A673 (cell line): ENCODE measurements around the gene TUBB3. TPM values are rescaled to one million over a fixed set of nuclear protein-coding genes. Genes with fewer than 3 reads are reported as not detected.

Source experiments
- BruUV-seq: library from RNA; stranded (reverse); fragments of 400-500 nt; replicated peaks from 2 replicates; lab custom pipeline; 2021; lab: Mats Ljungman, UMichigan
- CTCF ChIA-PET: fragments of 300-600 bp; sonication (Branson Sonifier 250); formaldehyde crosslinking; loops from one replicate; lab custom pipeline; 2022; ENCODE audit warnings: antibody characterized with exemption; lab: Charles Lee
- POLR2A ChIA-PET: fragments of 300-600 bp; sonication (Branson Sonifier 250); formaldehyde crosslinking; loops from one replicate; lab custom pipeline; 2022; ENCODE audit warnings: antibody characterized with exemption; ENCODE audit not compliant: low non-redundant PET; lab: Charles Lee
- DNase-seq: peaks from one replicate; pipeline ENCODE4 v3.0.0-alpha.2; 2015; ENCODE audit warnings: low spot score
- H3K27ac ChIP-seq: fragments of 200-600 bp; sonication (generic); 2 replicates; pipeline ENCODE4 v1.5.1; 2016; ENCODE audit warnings: mixed run types, low read depth, mild to moderate bottlenecking, mixed read lengths, antibody characterized with exemption, low read length; ENCODE audit not compliant: poor library complexity, severe bottlenecking
- H3K27me3 ChIP-seq: fragments of 200-600 bp; sonication (generic); replicated peaks from 2 replicates; pipeline ENCODE4 v1.6.1; 2017; ENCODE audit warnings: mixed run types, low read depth, mild to moderate bottlenecking, mixed read lengths, antibody characterized with exemption, low read length; ENCODE audit not compliant: insufficient read depth, poor library complexity
- H3K36me3 ChIP-seq: fragments of 200-600 bp; sonication (generic); 2 replicates; pipeline ENCODE4 v1.6.1; 2016; ENCODE audit warnings: mixed run types, mild to moderate bottlenecking, mixed read lengths, antibody characterized with exemption, low read length; ENCODE audit not compliant: insufficient read depth, poor library complexity, severe bottlenecking
- H3K4me1 ChIP-seq: fragments of 200-600 bp; sonication (generic); 2 replicates; pipeline ENCODE4 v1.6.1; 2017; ENCODE audit warnings: mixed run types, mild to moderate bottlenecking, mixed read lengths, antibody characterized with exemption, low read length; ENCODE audit not compliant: insufficient read depth, poor library complexity, severe bottlenecking
- H3K4me3 ChIP-seq: fragments of 200-600 bp; sonication (generic); 2 replicates; pipeline ENCODE4 v1.5.1; 2016; ENCODE audit warnings: low read depth, mixed run types, mild to moderate bottlenecking, mixed read lengths, low read length; ENCODE audit not compliant: poor library complexity, severe bottlenecking
- H3K9me3 ChIP-seq: fragments of 200-600 bp; sonication (generic); 2 replicates; pipeline ENCODE4 v1.6.1; 2016; ENCODE audit warnings: mixed run types, low read depth, mild to moderate bottlenecking, mixed read lengths, antibody characterized with exemption, low read length; ENCODE audit not compliant: poor library complexity, severe bottlenecking
- CTCF ChIP-seq: fragments of 300-800, 200-600 bp; sonication (generic); conservative IDR thresholded peaks from 2 replicates; pipeline ENCODE4 v1.5.1; 2017; ENCODE audit warnings: low read depth, mild to moderate bottlenecking, antibody characterized with exemption, low read length, moderate library complexity, mixed read lengths
- EZH2 ChIP-seq: fragments of 200-600 bp; sonication (generic); IDR thresholded peaks from 2 replicates; pipeline ENCODE4 v1.6.1; 2017; ENCODE audit warnings: borderline replicate concordance, low read depth, mild to moderate bottlenecking, mixed read lengths, antibody characterized with exemption, low read length; ENCODE audit not compliant: poor library complexity, severe bottlenecking
- intact Hi-C: fragments of 100-400 bp; cut with micrococcal nuclease; formaldehyde crosslinking; loops from one replicate; pipeline ENCODE4 v1.10.0; 2022; ENCODE audit not compliant: unreplicated experiment
- total RNA-seq: library from RNA; stranded (reverse); gene quantifications from 2 replicates; pipeline ENCODE4 v1.2.3, GENCODE V29; 2021

Gene TUBB3
- total RNA-seq, 1 experiment from 2014 or later, result 297 TPM

GRCh38 chr16:89954462-89954861 is 31.3 kb downstream of the TUBB3 start:
- Histone ChIP-seq H3K27me3 (no peaks in the 10 kb centered on the region), H3K9me3 (no peaks in the 10 kb centered on the region), H3K36me3 (peaks cover 21% of the 10 kb centered on the region), H3K27ac (no peak overlapping the region), H3K4me1 (no peaks in the 10 kb centered on the region), H3K4me3 (no peak overlapping the region)
- ChIA-PET CTCF (no interaction called here), POLR2A (no interaction called here)
- TF ChIP-seq EZH2 (no peak), CTCF (no peak)
- no TSS peak for BruUV-seq
- no peak for DNase-seq
- intact Hi-C loops, result no loop called here

DNA sequence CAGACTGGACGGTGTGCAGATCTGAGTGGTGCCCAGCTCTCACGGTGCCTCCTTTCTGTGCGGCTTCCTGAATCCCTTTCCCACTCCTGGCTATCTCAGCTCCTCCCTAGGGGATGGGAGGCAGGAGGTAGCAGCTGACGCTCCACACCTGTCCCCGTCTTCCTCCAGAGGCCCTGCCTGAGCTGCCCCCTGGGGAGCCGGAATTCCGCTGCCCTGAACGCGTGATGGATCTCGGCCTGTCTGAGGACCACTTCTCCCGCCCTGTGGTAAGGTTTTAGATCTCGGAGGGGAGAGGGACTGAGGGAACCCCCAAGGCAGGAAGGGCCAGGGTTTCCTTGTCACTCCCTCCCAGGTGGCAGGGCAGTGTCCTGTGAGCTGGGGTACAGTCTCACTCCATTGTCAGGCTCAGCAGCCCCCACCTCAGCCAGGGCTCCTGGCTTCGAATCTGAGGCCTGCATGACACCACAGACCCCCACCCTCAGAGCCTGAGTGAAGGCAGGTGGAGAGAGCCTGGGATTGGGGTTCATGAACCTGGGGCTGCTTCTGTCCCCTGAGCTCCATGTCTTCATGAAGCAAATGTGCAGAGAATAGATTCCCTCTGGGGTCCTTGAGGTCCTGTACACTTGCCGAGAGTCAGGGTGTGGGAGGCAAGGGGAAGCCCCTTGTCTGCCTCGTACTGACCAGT is 32.0 kb downstream of the TUBB3 start:
- Histone ChIP-seq H3K27ac (no peak overlapping the region), H3K27me3 (no peaks in the 10 kb centered on the region), H3K4me1 (no peaks in the 10 kb centered on the region), H3K4me3 (no peak overlapping the region), H3K36me3 (peaks cover 21% of the 10 kb centered on the region), H3K9me3 (no peaks in the 10 kb centered on the region)
- DNase-seq, result no peak
- TF ChIP-seq CTCF (no peak), EZH2 (no peak)
- intact Hi-C loops, result no loop called here
- POLR2A ChIA-PET, result no interaction called here
- CTCF ChIA-PET, result no interaction called here
- no TSS peak for BruUV-seq

- intact Hi-C loops, result no loop called here
- Histone ChIP-seq H3K4me3 (no peak overlapping the region), H3K9me3 (no peaks in the 10 kb centered on the region), H3K36me3 (peaks cover 25% of the 10 kb centered on the region), H3K4me1 (no peaks in the 10 kb centered on the region), H3K27ac (no peak overlapping the region), H3K27me3 (no peaks in the 10 kb centered on the region)
- TF ChIP-seq EZH2 (no peak), CTCF (no peak)
- ChIA-PET POLR2A (no interaction called here), CTCF (no interaction called here)
- no TSS peak for BruUV-seq
- DNase-seq, result no peak
Observed at GRCh38 chr16:89956505-89957215, 33.5 kb downstream of the TUBB3 start.
